Measurements from ENCODE around the gene VAPA. TPM values are rescaled to one million over a fixed set of nuclear protein-coding genes. Genes with fewer than 3 reads are reported as not detected.

The VAPA gene
- total RNA-seq, 1 donor = 288 TPM

DNA sequence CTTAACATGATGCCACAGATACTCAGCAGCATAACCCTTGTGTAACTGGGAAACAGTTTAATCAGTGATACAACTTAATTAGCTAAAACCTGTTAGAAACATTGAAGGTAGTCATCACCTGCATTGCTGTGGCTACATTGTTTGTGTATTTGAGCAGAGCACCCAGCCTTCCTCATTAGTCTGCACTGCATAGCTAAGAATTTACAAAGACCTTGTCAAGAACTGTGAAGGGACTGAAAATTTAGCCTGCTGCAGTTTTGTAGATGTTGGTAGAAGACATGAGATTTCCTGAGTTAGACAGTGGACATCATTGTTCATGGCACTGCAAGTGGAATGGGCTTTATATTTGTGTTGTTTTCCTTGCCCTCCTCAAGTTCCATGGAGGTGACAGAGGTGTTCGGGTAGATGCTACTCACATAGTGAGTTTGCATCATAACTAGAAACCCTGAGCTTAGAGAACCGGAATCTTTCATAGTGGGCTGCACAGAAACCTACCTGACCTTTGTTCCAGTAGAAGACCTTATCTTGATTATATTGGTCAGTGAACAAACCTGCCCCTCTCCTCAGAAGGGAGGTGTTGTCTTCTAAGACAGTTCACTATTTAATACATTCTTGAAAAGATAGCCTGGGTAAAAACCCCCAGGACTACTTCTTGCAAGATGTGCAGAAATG lies 12.5 kb downstream of the VAPA start:
- H3K4me3 ChIP-seq (ENCODE audit: low read depth, low read length) = no peak overlapping the region
- TF ChIP-seq, protein P1, sequence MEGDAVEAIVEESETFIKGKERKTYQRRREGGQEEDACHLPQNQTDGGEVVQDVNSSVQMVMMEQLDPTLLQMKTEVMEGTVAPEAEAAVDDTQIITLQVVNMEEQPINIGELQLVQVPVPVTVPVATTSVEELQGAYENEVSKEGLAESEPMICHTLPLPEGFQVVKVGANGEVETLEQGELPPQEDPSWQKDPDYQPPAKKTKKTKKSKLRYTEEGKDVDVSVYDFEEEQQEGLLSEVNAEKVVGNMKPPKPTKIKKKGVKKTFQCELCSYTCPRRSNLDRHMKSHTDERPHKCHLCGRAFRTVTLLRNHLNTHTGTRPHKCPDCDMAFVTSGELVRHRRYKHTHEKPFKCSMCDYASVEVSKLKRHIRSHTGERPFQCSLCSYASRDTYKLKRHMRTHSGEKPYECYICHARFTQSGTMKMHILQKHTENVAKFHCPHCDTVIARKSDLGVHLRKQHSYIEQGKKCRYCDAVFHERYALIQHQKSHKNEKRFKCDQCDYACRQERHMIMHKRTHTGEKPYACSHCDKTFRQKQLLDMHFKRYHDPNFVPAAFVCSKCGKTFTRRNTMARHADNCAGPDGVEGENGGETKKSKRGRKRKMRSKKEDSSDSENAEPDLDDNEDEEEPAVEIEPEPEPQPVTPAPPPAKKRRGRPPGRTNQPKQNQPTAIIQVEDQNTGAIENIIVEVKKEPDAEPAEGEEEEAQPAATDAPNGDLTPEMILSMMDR (IDR thresholded peaks at IDR 0.05; ENCODE audit: insufficient read depth, low read depth, low read length) = no peak
- no peak for DNase-seq (ENCODE audit: low read depth)

DNA sequence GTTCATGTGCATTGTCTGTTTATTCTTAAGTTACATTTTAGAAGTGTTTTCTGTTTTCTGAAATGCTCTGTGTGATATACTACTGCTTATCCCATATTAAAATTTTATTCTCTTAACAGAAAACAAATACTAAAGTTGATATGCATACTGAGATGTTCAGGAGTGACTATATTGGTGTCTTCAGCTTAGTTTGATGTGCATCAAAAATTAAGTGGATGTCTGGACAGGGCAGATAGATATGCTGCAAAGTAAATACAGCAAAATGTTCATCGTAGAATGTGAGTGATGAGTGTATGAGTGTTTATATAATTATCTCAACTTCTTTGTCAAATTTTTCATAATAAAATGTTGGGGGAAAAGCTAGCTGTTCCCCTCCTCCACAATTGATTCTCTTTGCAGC lies 13.2 kb downstream of the VAPA start:
- no peak overlapping the region for H3K4me3 ChIP-seq (ENCODE audit: low read depth, low read length)
- no peak for DNase-seq (ENCODE audit: low read depth)
- TF ChIP-seq, protein P1 (IDR thresholded peaks at IDR 0.05; ENCODE audit: insufficient read depth, low read depth, low read length) = no peak

DNA sequence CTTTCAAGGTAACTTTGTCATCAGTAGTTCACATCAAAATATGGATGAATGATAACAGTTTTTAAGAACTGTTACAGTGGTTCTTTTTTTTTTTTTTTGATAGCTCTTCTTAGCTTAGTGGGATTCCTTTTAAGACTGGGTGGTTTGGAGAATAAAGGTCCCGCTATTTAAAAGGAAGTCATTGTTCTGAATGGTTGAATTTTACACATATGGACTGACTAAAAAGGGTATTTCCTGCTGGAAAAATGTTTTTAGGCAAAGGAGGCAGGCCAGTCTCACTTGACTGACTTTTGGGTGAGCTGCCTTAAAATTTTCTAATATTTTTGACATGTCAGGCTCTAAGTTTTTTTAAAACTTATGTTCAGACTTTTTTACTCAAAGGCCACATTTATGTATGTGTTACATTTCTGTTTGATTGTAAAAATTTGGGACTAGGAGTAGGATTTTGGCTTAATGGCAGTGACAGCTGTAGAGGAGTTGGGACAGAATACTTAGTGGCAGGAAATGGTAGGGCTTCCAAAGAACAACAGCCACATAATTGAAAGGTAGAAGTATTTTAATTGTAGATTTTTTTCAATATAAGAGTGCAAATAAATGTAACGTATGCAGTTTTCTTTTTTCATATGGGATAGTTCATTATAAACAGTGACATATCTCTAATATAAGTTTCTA lies 13.7 kb downstream of the VAPA start:
- no peak overlapping the region for H3K4me3 ChIP-seq (ENCODE audit: low read depth, low read length)
- DNase-seq (ENCODE audit: low read depth) = no peak
- TF ChIP-seq, protein P1 (IDR thresholded peaks at IDR 0.05; ENCODE audit: insufficient read depth, low read depth, low read length) = no peak

DNA sequence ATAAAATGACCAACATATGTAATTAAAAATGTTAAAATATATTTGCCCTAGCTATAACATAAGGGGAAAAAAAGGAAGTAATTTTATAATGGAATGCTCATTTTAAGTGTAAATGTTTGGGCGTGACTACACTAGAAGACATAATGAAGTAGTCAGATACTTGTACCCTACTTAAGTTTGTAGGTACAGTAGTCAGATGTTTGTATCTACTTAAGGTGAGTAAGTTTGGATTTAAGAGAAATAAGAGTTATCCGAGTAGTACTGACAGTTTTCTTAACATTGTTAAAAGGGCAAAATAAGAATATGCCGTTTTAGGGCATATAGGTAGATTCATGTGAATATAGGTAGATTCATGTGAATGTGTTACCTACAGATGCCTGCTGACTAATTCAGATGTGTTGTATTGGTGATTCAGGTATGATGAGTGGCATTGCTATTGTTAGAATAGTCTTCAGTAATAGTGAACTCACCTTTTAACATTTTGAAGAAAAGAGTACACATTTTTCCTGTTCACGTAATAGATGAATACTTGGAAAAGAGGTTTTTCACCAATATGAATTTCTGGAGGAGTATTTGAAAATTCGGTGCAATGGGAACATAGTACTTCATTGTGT lies 14.9 kb downstream of the VAPA start:
- H3K4me3 ChIP-seq (ENCODE audit: low read depth, low read length) = no peak overlapping the region
- TF ChIP-seq, protein P1 (IDR thresholded peaks at IDR 0.05; ENCODE audit: insufficient read depth, low read depth, low read length) = no peak
- DNase-seq (ENCODE audit: low read depth) = no peak

DNA sequence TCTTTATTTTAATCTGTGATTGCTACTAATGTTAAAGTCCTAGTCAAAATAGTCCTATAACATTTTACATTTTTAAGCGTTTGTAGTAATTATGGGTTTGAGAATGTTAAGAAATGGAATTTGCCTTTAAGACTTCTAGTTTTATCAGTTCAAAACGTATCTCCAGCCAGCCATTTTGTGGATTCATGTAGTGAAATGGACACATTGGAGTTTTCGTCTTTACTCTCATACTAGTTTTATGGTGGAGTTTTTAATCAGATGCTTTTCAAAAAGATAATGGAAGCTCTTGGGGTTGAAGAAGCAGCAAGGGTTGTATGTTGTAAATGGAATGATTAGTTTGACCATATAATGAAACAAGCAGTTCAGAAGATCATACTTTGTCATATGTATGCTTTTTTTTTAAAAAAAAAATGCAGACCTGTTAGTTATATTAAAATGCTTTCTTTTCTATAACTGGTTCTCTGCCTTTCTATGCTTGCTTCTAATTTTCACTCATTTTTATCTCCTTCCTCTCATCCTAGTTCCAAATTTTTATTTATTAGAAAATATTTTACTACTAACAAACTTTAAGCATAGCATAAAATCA lies 16.6 kb downstream of the VAPA start:
- H3K4me3 ChIP-seq (ENCODE audit: low read depth, low read length) = no peak overlapping the region
- no peak for DNase-seq (ENCODE audit: low read depth)
- TF ChIP-seq, protein P1 (IDR thresholded peaks at IDR 0.05; ENCODE audit: insufficient read depth, low read depth, low read length) = no peak

DNA sequence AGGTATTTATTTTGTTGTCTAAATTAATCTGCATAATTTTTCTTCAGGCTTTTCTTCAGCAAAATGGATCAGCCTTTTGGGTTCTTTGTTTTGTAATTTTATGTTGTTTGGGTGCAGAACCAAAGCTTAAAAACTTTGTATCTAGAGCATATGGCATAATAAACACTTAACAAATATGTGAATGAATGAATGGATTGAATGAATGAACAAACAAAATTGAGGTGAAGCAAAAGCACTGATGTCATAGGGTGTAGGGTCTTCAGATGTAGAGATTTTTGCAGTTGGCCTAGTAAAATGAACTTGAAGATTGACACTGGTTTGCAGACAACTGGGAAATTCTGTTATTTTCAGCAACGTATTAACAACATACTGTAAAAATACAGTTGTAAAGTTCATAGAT lies 17.3 kb downstream of the VAPA start:
- DNase-seq (ENCODE audit: low read depth) = no peak
- H3K4me3 ChIP-seq (ENCODE audit: low read depth, low read length) = no peak overlapping the region
- TF ChIP-seq, protein P1 (IDR thresholded peaks at IDR 0.05; ENCODE audit: insufficient read depth, low read depth, low read length) = no peak
